Stimulated activated memory B cell treated with anti-CD40 and anti-IgM and Interleukin-4, amounts not matched to agents 10 μg/mL and 1 μg/mL and 100 μg/mL, for 72 hours (primary cell): ENCODE results near the gene RPL13.
"Not testable (repeated sequence)": the region's sequence is repeated elsewhere in the genome, so short reads cannot be mapped to it uniquely, and the experiment has no call there.

Experiments used
- ATAC-seq: fragments of 150-1000 bp; cut with Tn5 transposase; 2 replicates; pipeline ENCODE4 v1.10.0; 2021
- H3K27ac Mint-ChIP-seq: one replicate; pipeline ENCODE4 v1.8.0; 2022; ENCODE audit warnings: mild to moderate bottlenecking, mixed read lengths
- H3K27me3 Mint-ChIP-seq: one replicate; pipeline ENCODE4 v1.8.0; 2022; ENCODE audit warnings: mixed read lengths
- H3K36me3 Mint-ChIP-seq: one replicate; pipeline ENCODE4 v1.8.0; 2022; ENCODE audit warnings: mixed read lengths
- H3K4me1 Mint-ChIP-seq: one replicate; pipeline ENCODE4 v1.8.0; 2022; ENCODE audit warnings: mixed read lengths
- H3K4me3 Mint-ChIP-seq: one replicate; pipeline ENCODE4 v1.8.0; 2022; ENCODE audit warnings: mild to moderate bottlenecking, moderate library complexity, mixed read lengths
- H3K9me3 Mint-ChIP-seq: one replicate; pipeline ENCODE4 v1.8.0; 2022; ENCODE audit warnings: mixed read lengths

Gene RPL13

GRCh38 chr16:89576153-89577054 lies 15.9 kb downstream of the RPL13 start:
- peaks cover 18% of the 10 kb centered on the region for H3K4me1 Mint-ChIP-seq
- no peaks in the 10 kb centered on the region for H3K9me3 Mint-ChIP-seq
- H3K27me3 Mint-ChIP-seq = peaks cover 31% of the 10 kb centered on the region
- no peaks in the 10 kb centered on the region for H3K36me3 Mint-ChIP-seq
- H3K4me3 Mint-ChIP-seq = no peak overlapping the region
- H3K27ac Mint-ChIP-seq = no peak overlapping the region
- ATAC-seq = peak; percentile 28

GRCh38 chr16:89577055-89577759 lies 16.7 kb downstream of the RPL13 start:
- ATAC-seq = no peak
- H3K27ac Mint-ChIP-seq = no peak overlapping the region
- H3K9me3 Mint-ChIP-seq = no peaks in the 10 kb centered on the region
- no peaks in the 10 kb centered on the region for H3K36me3 Mint-ChIP-seq
- peaks cover 23% of the 10 kb centered on the region for H3K27me3 Mint-ChIP-seq
- H3K4me3 Mint-ChIP-seq = no peak overlapping the region
- peaks cover 10% of the 10 kb centered on the region for H3K4me1 Mint-ChIP-seq

GRCh38 chr16:89579351-89579750 lies 18.9 kb downstream of the RPL13 start:
- Mint-ChIP-seq H3K27ac (no peak overlapping the region), H3K27me3 (peaks cover 2% of the 10 kb centered on the region), H3K36me3 (no peaks in the 10 kb centered on the region), H3K4me1 (no peaks in the 10 kb centered on the region), H3K9me3 (no peaks in the 10 kb centered on the region), H3K4me3 (no peak overlapping the region)
- ATAC-seq = no peak

- ATAC-seq = no peak
- H3K4me1 Mint-ChIP-seq = no peaks in the 10 kb centered on the region
- H3K27ac Mint-ChIP-seq = no peak overlapping the region
- no peaks in the 10 kb centered on the region for H3K9me3 Mint-ChIP-seq
- H3K27me3 Mint-ChIP-seq = no peaks in the 10 kb centered on the region
- H3K36me3 Mint-ChIP-seq = no peaks in the 10 kb centered on the region
- no peak overlapping the region for H3K4me3 Mint-ChIP-seq
Observed at GRCh38 chr16:89581045-89581695, 20.7 kb downstream of the RPL13 start.

- no peaks in the 10 kb centered on the region for H3K36me3 Mint-ChIP-seq
- ATAC-seq = no peak
- no peak overlapping the region for H3K27ac Mint-ChIP-seq
- no peaks in the 10 kb centered on the region for H3K27me3 Mint-ChIP-seq
- no peak overlapping the region for H3K4me3 Mint-ChIP-seq
- no peaks in the 10 kb centered on the region for H3K4me1 Mint-ChIP-seq
- H3K9me3 Mint-ChIP-seq = no peaks in the 10 kb centered on the region
Observed at GRCh38 chr16:89581861-89582563, 21.5 kb downstream of the RPL13 start.

- Mint-ChIP-seq H3K4me1 (no peaks in the 10 kb centered on the region), H3K36me3 (no peaks in the 10 kb centered on the region), H3K27ac (no peak overlapping the region), H3K9me3 (no peaks in the 10 kb centered on the region), H3K27me3 (no peaks in the 10 kb centered on the region), H3K4me3 (no peak overlapping the region)
- ATAC-seq = peak; percentile 25
Observed at GRCh38 chr16:89582614-89583196, 22.2 kb downstream of the RPL13 start.

GRCh38 chr16:89583197-89583894 lies 22.9 kb downstream of the RPL13 start:
- Mint-ChIP-seq H3K27me3 (no peaks in the 10 kb centered on the region), H3K9me3 (no peaks in the 10 kb centered on the region), H3K27ac (no peak overlapping the region), H3K4me3 (no peak overlapping the region), H3K36me3 (no peaks in the 10 kb centered on the region), H3K4me1 (no peaks in the 10 kb centered on the region)
- ATAC-seq = no peak

GRCh38 chr16:89583895-89584644 lies 23.6 kb downstream of the RPL13 start:
- Mint-ChIP-seq H3K27me3 (no peaks in the 10 kb centered on the region), H3K4me1 (no peaks in the 10 kb centered on the region), H3K36me3 (no peaks in the 10 kb centered on the region), H3K27ac (no peak overlapping the region), H3K4me3 (no peak overlapping the region), H3K9me3 (no peaks in the 10 kb centered on the region)
- ATAC-seq = no peak

GRCh38 chr16:89584768-89585549 lies 24.5 kb downstream of the RPL13 start:
- Mint-ChIP-seq H3K4me3 (no peak overlapping the region), H3K36me3 (no peaks in the 10 kb centered on the region), H3K27ac (no peak overlapping the region), H3K4me1 (no peaks in the 10 kb centered on the region), H3K27me3 (no peaks in the 10 kb centered on the region), H3K9me3 (no peaks in the 10 kb centered on the region)
- ATAC-seq = no peak

- ATAC-seq = peak; percentile 24
- Mint-ChIP-seq H3K27me3 (no peaks in the 10 kb centered on the region), H3K4me3 (no peak overlapping the region), H3K9me3 (no peaks in the 10 kb centered on the region), H3K36me3 (no peaks in the 10 kb centered on the region), H3K4me1 (no peaks in the 10 kb centered on the region), H3K27ac (no peak overlapping the region)
Observed at GRCh38 chr16:89586218-89586617, 25.7 kb downstream of the RPL13 start.

- no peaks in the 10 kb centered on the region for H3K36me3 Mint-ChIP-seq
- no peaks in the 10 kb centered on the region for H3K27me3 Mint-ChIP-seq
- no peak overlapping the region for H3K27ac Mint-ChIP-seq
- H3K4me1 Mint-ChIP-seq = no peaks in the 10 kb centered on the region
- no peak for ATAC-seq
- H3K4me3 Mint-ChIP-seq = no peak overlapping the region
- no peaks in the 10 kb centered on the region for H3K9me3 Mint-ChIP-seq
Observed at GRCh38 chr16:89586853-89587252, 26.4 kb downstream of the RPL13 start.

- H3K4me3 Mint-ChIP-seq, H3K27me3 Mint-ChIP-seq, ATAC-seq, H3K27ac Mint-ChIP-seq, H3K9me3 Mint-ChIP-seq, H3K4me1 Mint-ChIP-seq, H3K36me3 Mint-ChIP-seq: not testable (repeated sequence)
Observed at GRCh38 chr16:89587676-89588075, 27.2 kb downstream of the RPL13 start.

GRCh38 chr16:89588413-89589109 lies 28.1 kb downstream of the RPL13 start:
- H3K4me1 Mint-ChIP-seq = no peaks in the 10 kb centered on the region
- H3K36me3 Mint-ChIP-seq = no peaks in the 10 kb centered on the region
- H3K27me3 Mint-ChIP-seq = no peaks in the 10 kb centered on the region
- no peak overlapping the region for H3K4me3 Mint-ChIP-seq
- ATAC-seq = no peak
- H3K27ac Mint-ChIP-seq = no peak overlapping the region
- H3K9me3 Mint-ChIP-seq = no peaks in the 10 kb centered on the region
